ENCODE data around the gene UGT1A5.

The UGT1A5 gene

GRCh38 chr2:233778030-233778429, 65.3 kb downstream of the UGT1A5 start, which contains the start of gene MROH2A:
Gene MROH2A, plus strand, starts transcription at chr2:233778330. Its CDS starts 1,029 bp downstream, at chr2:233779359.
- TF ChIP-seq USF1 (IDR thresholded peaks at IDR 0.05), result no peak
- no peak for TF ChIP-seq CREB1 (IDR thresholded peaks at IDR 0.05; ENCODE audit: low read depth)
- TF ChIP-seq FOXM1 (IDR thresholded peaks at IDR 0.05; ENCODE audit: borderline replicate concordance, low read depth), result no peak
- TF ChIP-seq REST (IDR thresholded peaks at IDR 0.05; ENCODE audit: low read depth), result no peak

GRCh38 chr2:233779722-233780121, 67.0 kb downstream of the UGT1A5 start:
- TF ChIP-seq RAD21 (IDR thresholded peaks at IDR 0.05; ENCODE audit: low read depth) (no peak), YY1 (IDR thresholded peaks at IDR 0.05; ENCODE audit: low read depth) (no peak), CREB1 (IDR thresholded peaks at IDR 0.05; ENCODE audit: low read depth) (no peak), TEAD4 (IDR thresholded peaks at IDR 0.05) (no peak), FOXM1 (IDR thresholded peaks at IDR 0.05; ENCODE audit: borderline replicate concordance, low read depth) (no peak), REST (IDR thresholded peaks at IDR 0.05; ENCODE audit: low read depth) (no peak), EP300 (IDR thresholded peaks at IDR 0.05; ENCODE audit: borderline replicate concordance) (no peak), USF1 (IDR thresholded peaks at IDR 0.05) (no peak)

GRCh38 chr2:233780771-233781170, 68.1 kb downstream of the UGT1A5 start:
- TF ChIP-seq RAD21 (IDR thresholded peaks at IDR 0.05; ENCODE audit: low read depth), result no peak
- no peak for TF ChIP-seq NFIC (IDR thresholded peaks at IDR 0.05)
- TF ChIP-seq TCF12 (IDR thresholded peaks at IDR 0.05; ENCODE audit: low read depth), result no peak
- TF ChIP-seq EGR1 (IDR thresholded peaks at IDR 0.05), result no peak
- no peak for TF ChIP-seq USF1 (IDR thresholded peaks at IDR 0.05)
- TF ChIP-seq TEAD4 (IDR thresholded peaks at IDR 0.05), result no peak
- no peak for TF ChIP-seq EP300 (IDR thresholded peaks at IDR 0.05; ENCODE audit: borderline replicate concordance)
- TF ChIP-seq TAF1 (IDR thresholded peaks at IDR 0.05; ENCODE audit: low read depth), result no peak
- TF ChIP-seq YY1 (IDR thresholded peaks at IDR 0.05; ENCODE audit: low read depth), result no peak
- TF ChIP-seq MAX (IDR thresholded peaks at IDR 0.05), result no peak
- no peak for TF ChIP-seq ZBTB7A (IDR thresholded peaks at IDR 0.05; ENCODE audit: low read depth)
- no peak for TF ChIP-seq CEBPB (IDR thresholded peaks at IDR 0.05)

- no peak for TF ChIP-seq REST (IDR thresholded peaks at IDR 0.05; ENCODE audit: low read depth)
- no peak for TF ChIP-seq USF1 (IDR thresholded peaks at IDR 0.05)
- TF ChIP-seq MAX (IDR thresholded peaks at IDR 0.05), result no peak
- TF ChIP-seq ZBTB7A (IDR thresholded peaks at IDR 0.05; ENCODE audit: low read depth), result no peak
- no peak for TF ChIP-seq CEBPB (IDR thresholded peaks at IDR 0.05)
- TF ChIP-seq TCF12 (IDR thresholded peaks at IDR 0.05; ENCODE audit: low read depth), result no peak
- TF ChIP-seq CREB1 (IDR thresholded peaks at IDR 0.05; ENCODE audit: low read depth), result no peak
- no peak for TF ChIP-seq EP300 (IDR thresholded peaks at IDR 0.05; ENCODE audit: borderline replicate concordance)
- TF ChIP-seq RAD21 (IDR thresholded peaks at IDR 0.05; ENCODE audit: low read depth), result no peak
- TF ChIP-seq NFIC (IDR thresholded peaks at IDR 0.05), result no peak
- no peak for TF ChIP-seq TAF1 (IDR thresholded peaks at IDR 0.05; ENCODE audit: low read depth)
- TF ChIP-seq TEAD4 (IDR thresholded peaks at IDR 0.05), result no peak
- TF ChIP-seq FOXM1 (IDR thresholded peaks at IDR 0.05; ENCODE audit: borderline replicate concordance, low read depth), result no peak
- TF ChIP-seq YY1 (IDR thresholded peaks at IDR 0.05; ENCODE audit: low read depth), result no peak
- TF ChIP-seq EGR1 (IDR thresholded peaks at IDR 0.05), result no peak
Measured at GRCh38 chr2:233789554-233789953, 76.8 kb downstream of the UGT1A5 start.

Data from Ishikawa (cell line).